Endothelial cell of umbilical vein (primary cell): ENCODE data around the gene SEMA5A. TPM values are rescaled to one million over a fixed set of nuclear protein-coding genes. Genes with fewer than 3 reads are reported as not detected.

ENCODE experiments used
- BruUV-seq: library from RNA; stranded (reverse); fragments of 400-500 nt; replicated peaks from 2 replicates; lab custom pipeline; 2021; lab: Mats Ljungman, UMichigan
- CTCF ChIA-PET: fragments of 300-600, 350-600 bp; sonication (Branson Sonifier 250); formaldehyde crosslinking; loops from one replicate; lab custom pipeline; 2021; ENCODE audit warnings: antibody characterized with exemption, inconsistent platforms; lab: Charles Lee
- POLR2A ChIA-PET: fragments of 300-600, 350-600 bp; sonication (Branson Sonifier 250); formaldehyde crosslinking; loops from one replicate; lab custom pipeline; 2021; ENCODE audit warnings: antibody characterized with exemption, inconsistent platforms; lab: Charles Lee
- DNase-seq: peaks from one replicate; pipeline ENCODE4 v3.0.0-alpha.2; 2011; ENCODE audit warnings: low read depth, low spot score
- FAIRE-seq: peaks from 2 replicates; lab custom pipeline; 2011; peaks lifted over from hg19 to GRCh38; lab: Jason Lieb, UNC
- H2AFZ ChIP-seq: 2 replicates; pipeline ENCODE4 v1.6.0; 2012; ENCODE audit warnings: low read depth, low read length, control low read depth, inconsistent platforms
- H3K27ac ChIP-seq: 2 replicates; pipeline ENCODE4 v1.5.1; 2011; ENCODE audit warnings: low read depth, mild to moderate bottlenecking, control low read depth, low read length, moderate library complexity; ENCODE audit not compliant: insufficient read depth
- H3K27me3 ChIP-seq, 2 experiments: 2 replicates each; pipeline versions ENCODE4 v1.6.0 to v1.6.1; 2011; ENCODE audit warnings: low read length in 2 of 2, mixed read lengths in 1 of 2; ENCODE audit not compliant: control insufficient read depth in 2 of 2, insufficient read depth in 2 of 2
- H3K36me3 ChIP-seq, 2 experiments: 2 replicates in 1 of 2; 3 replicates in 1 of 2; pipeline ENCODE4 v1.5.1; 2011; ENCODE audit warnings: low read length in 2 of 2, mild to moderate bottlenecking in 1 of 2, moderate library complexity in 1 of 2; ENCODE audit not compliant: control insufficient read depth in 2 of 2, insufficient read depth in 2 of 2; ENCODE audit errors: extremely low read depth in 1 of 2
- H3K4me1 ChIP-seq: 3 replicates; pipeline ENCODE4 v1.5.1; 2011; ENCODE audit warnings: mild to moderate bottlenecking, low read length; ENCODE audit not compliant: control insufficient read depth, insufficient read depth; ENCODE audit errors: extremely low read depth
- H3K4me2 ChIP-seq: 2 replicates; pipeline ENCODE4 v1.6.1; 2011; ENCODE audit warnings: low read length, control low read depth, mixed read lengths; ENCODE audit not compliant: insufficient read depth
- H3K4me3 ChIP-seq, 3 experiments: fragments of 200-600 bp in 1 of 3; sonication (generic), shearing (Covaris generic) in 1 of 3; replicated peaks in 1 of 3; 2 replicates each; pipeline ENCODE4 v1.5.1; 2011 to 2016; ENCODE audit warnings: control low read depth in 3 of 3, low read length in 3 of 3, mild to moderate bottlenecking in 2 of 3, inconsistent platforms in 1 of 3, low read depth in 1 of 3, moderate library complexity in 1 of 3; ENCODE audit not compliant: insufficient read depth in 1 of 3
- H3K79me2 ChIP-seq: 2 replicates; pipeline ENCODE4 v1.6.0; 2012; ENCODE audit warnings: low read length, inconsistent platforms; ENCODE audit not compliant: control insufficient read depth, insufficient read depth
- H3K9ac ChIP-seq: replicated peaks from 2 replicates; pipeline ENCODE3; 2011; ENCODE audit warnings: low read length, control low read depth; ENCODE audit not compliant: insufficient read depth; ENCODE audit errors: extremely low read depth
- H3K9me1 ChIP-seq: replicated peaks from 3 replicates; pipeline ENCODE4 v1.6.0; 2011; ENCODE audit warnings: mild to moderate bottlenecking, low read length; ENCODE audit not compliant: control insufficient read depth, insufficient read depth; ENCODE audit errors: extremely low read depth
- H3K9me3 ChIP-seq: replicated peaks from 2 replicates; pipeline ENCODE4 v1.5.1; 2012; ENCODE audit warnings: low read length, inconsistent platforms; ENCODE audit not compliant: control insufficient read depth, insufficient read depth
- H4K20me1 ChIP-seq: replicated peaks from 2 replicates; pipeline ENCODE3; 2011; ENCODE audit warnings: mild to moderate bottlenecking, low read length; ENCODE audit not compliant: control insufficient read depth, insufficient read depth; ENCODE audit errors: extremely low read depth
- CTCF ChIP-seq, 2 donors: IDR thresholded peaks; 1 replicate in 1 of 2; 2 replicates in 1 of 2; pipeline ENCODE4 v1.5.1; 2011; ENCODE audit warnings: low read length in 2 of 2, mild to moderate bottlenecking in 2 of 2, moderate library complexity in 2 of 2, control low read depth in 1 of 2, inconsistent platforms in 1 of 2, low read depth in 1 of 2; ENCODE audit not compliant: insufficient read depth in 1 of 2; ENCODE audit errors: extremely low read depth in 1 of 2
- EZH2 ChIP-seq: IDR thresholded peaks from 2 replicates; pipeline ENCODE4 v1.6.1; 2012; ENCODE audit warnings: borderline replicate concordance, low read depth, mild to moderate bottlenecking, moderate library complexity, low read length, inconsistent platforms; ENCODE audit not compliant: severe bottlenecking
- FOS ChIP-seq: IDR thresholded peaks from 2 replicates; pipeline ENCODE4 v1.6.1; 2011; ENCODE audit warnings: mild to moderate bottlenecking, low read length, moderate library complexity, borderline replicate concordance; ENCODE audit not compliant: insufficient read depth
- GATA2 ChIP-seq: IDR thresholded peaks from 2 replicates; pipeline ENCODE4 v1.7.0; 2011; ENCODE audit warnings: low read depth, mild to moderate bottlenecking, moderate library complexity, mixed read lengths, low read length; ENCODE audit not compliant: insufficient read length, insufficient read depth
- JUN ChIP-seq: IDR thresholded peaks from 2 replicates; pipeline ENCODE4 v1.6.1; 2011; ENCODE audit warnings: borderline replicate concordance, low read depth; ENCODE audit not compliant: insufficient read length, insufficient read depth
- MAX ChIP-seq: IDR thresholded peaks from 2 replicates; pipeline ENCODE4 v1.6.1; 2011; ENCODE audit not compliant: insufficient read depth, insufficient read length
- MYC ChIP-seq: IDR thresholded peaks from one replicate; pipeline ENCODE4 v1.6.1; 2011; ENCODE audit warnings: mild to moderate bottlenecking, low read depth, low read length
- POLR2A ChIP-seq: IDR thresholded peaks from 2 replicates; pipeline ENCODE4 v1.6.1; 2012; ENCODE audit warnings: low read depth, mild to moderate bottlenecking, control low read depth, low read length
- POLR2AphosphoS5 ChIP-seq: IDR thresholded peaks from 2 replicates; pipeline ENCODE4 v1.6.1; 2012; ENCODE audit warnings: low read depth, mild to moderate bottlenecking, control low read depth, low read length, moderate library complexity; ENCODE audit not compliant: insufficient read depth
- dilution Hi-C: fragments of 300-500 bp; cut with MboI; formaldehyde crosslinking; loops from one replicate; pipeline ENCODE4 v1.15.0; 2019; ENCODE audit warnings: low sequenced_read_pairs; ENCODE audit not compliant: extremely low pct_ligation_motif_present
- intact Hi-C: fragments of 100-400 bp; cut with micrococcal nuclease; formaldehyde crosslinking; loops from one replicate; pipeline ENCODE4 v1.10.0; 2022
- polyA plus RNA-seq, 4 experiments: library from polyadenylated mRNA; depleted of rRNA in 3 of 4; stranded (reverse) in 3 of 4; unstranded in 1 of 4; fragments of >200 nt; gene quantifications; 2 replicates each; pipeline versions ENCODE4 v1.2.1 to v1.2.3, GENCODE V29; 2011 to 2012; ENCODE audit warnings: missing spikeins in 1 of 4
- total RNA-seq: library from RNA; stranded (reverse); gene quantifications from 2 replicates; pipeline ENCODE4 v1.2.3, GENCODE V29; 2021

The SEMA5A gene
- total and polyA plus RNA-seq, 2 donors (not counting 3 experiments of a cell fraction or from before 2014, with no cell fraction given) = 0.04 to 0.06 TPM

- no peaks in the 10 kb centered on the region for H3K9me1 ChIP-seq
- dilution Hi-C loops = no loop called here
- H3K4me2 ChIP-seq = no peak overlapping the region
- no peak overlapping the region for H3K27ac ChIP-seq
- no peaks in the 10 kb centered on the region for H4K20me1 ChIP-seq
- BruUV-seq = no TSS peak
- H3K36me3 ChIP-seq = no peaks in the 10 kb centered on the region
- no peaks in the 10 kb centered on the region for H3K4me1 ChIP-seq
- H3K9ac ChIP-seq = no peak overlapping the region
- intact Hi-C loops = no loop called here
- peaks cover 2% of the 10 kb centered on the region for H3K9me3 ChIP-seq
- H3K79me2 ChIP-seq = no peaks in the 10 kb centered on the region
- ChIA-PET CTCF (no interaction called here), POLR2A (no interaction called here)
- no peak for FAIRE-seq
- TF ChIP-seq CTCF (IDR thresholded peaks at IDR 0.05; ENCODE audit: extremely low read depth in 1 of 2, insufficient read depth in 1 of 2, low read depth in 1 of 2, low read length in 2 of 2) (no peak), EZH2 (no peak), MYC (no peak), POLR2A (no peak), FOS (no peak), GATA2 (no peak), MAX (no peak), POLR2AphosphoS5 (no peak), JUN (no peak)
- no peak for DNase-seq
- no peak overlapping the region for H2AFZ ChIP-seq
- no peaks in the 10 kb centered on the region for H3K27me3 ChIP-seq
- no peak overlapping the region for H3K4me3 ChIP-seq
Observed at GRCh38 chr5:9589049-9589835, 43.4 kb upstream of the SEMA5A start.
